Gastroesophageal sphincter (tissue), 3 donors: ENCODE data around the gene SMARCC2.

Experiments used
- EP300 ChIP-seq: sonication (generic); formaldehyde crosslinking; IDR thresholded peaks from one replicate; pipeline ENCODE4 v1.6.1; 2017; ENCODE audit warnings: antibody characterized with exemption, mild to moderate bottlenecking
- POLR2A ChIP-seq, 2 donors: fragments of 450-650 bp; IDR thresholded peaks; one replicate each; pipeline ENCODE4 v1.6.1; 2017; ENCODE audit warnings: antibody characterized with exemption in 2 of 2, mild to moderate bottlenecking in 2 of 2, moderate library complexity in 1 of 2
- POLR2AphosphoS5 ChIP-seq: sonication (generic); formaldehyde crosslinking; IDR thresholded peaks from one replicate; pipeline ENCODE4 v1.6.1; 2017; ENCODE audit warnings: antibody characterized with exemption
- TF ChIP-seq, protein P1 (sequence below), 4 experiments: fragments of 200-600 bp in 2 of 4; fragments of 450-650 bp in 2 of 4; sonication (generic) in 1 of 4; IDR thresholded peaks; one replicate each; pipeline ENCODE4 v1.5.1; 2017 to 2019; ENCODE audit warnings: antibody characterized with exemption in 4 of 4, mild to moderate bottlenecking in 2 of 4, moderate library complexity in 2 of 4

DNA sequence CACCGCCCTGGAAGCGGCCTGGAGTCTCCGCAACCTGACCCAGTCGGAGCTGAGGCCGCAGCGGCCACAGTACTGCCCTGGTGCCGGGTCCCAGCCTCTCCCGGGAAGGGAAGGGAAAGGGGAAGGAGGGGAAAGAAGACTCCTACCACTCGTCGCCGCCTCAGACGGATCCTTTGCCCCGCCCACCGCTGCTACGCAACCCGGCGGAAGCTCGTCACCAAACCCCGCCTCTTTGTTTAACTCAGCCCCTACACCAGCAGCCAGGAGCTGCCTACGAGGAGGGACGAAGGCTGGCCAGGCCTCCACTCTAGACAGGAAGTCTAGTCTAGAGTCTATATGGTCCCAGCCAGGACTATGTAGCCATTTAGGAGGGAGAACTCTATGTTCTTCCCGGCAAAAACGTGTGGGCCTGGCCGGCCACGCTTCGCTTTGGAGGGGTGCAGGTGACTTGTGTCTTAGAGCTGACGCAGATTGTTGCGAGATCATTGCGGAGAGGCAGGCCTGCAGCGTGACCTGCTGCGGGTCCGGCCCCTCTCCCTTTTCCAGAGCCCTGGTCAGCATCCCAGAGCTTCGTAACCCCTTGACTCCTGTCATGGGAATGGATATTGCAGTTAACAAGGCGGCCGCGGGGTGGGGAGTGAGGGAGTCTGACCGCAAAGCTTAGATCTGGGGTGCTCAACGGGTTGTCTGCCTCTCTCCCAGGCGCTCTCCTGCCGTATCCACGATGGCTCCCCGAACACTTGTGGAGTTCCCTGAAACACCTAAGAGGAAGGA lies 32.7 kb upstream of the SMARCC2 start, which contains the start of gene RNF41:
- TF ChIP-seq POLR2AphosphoS5 (peak; percentile 95), EP300 (no peak), POLR2A (IDR thresholded peaks at IDR 0.05) (peak; percentile 86 to 93)
- TF ChIP-seq, protein P1, sequence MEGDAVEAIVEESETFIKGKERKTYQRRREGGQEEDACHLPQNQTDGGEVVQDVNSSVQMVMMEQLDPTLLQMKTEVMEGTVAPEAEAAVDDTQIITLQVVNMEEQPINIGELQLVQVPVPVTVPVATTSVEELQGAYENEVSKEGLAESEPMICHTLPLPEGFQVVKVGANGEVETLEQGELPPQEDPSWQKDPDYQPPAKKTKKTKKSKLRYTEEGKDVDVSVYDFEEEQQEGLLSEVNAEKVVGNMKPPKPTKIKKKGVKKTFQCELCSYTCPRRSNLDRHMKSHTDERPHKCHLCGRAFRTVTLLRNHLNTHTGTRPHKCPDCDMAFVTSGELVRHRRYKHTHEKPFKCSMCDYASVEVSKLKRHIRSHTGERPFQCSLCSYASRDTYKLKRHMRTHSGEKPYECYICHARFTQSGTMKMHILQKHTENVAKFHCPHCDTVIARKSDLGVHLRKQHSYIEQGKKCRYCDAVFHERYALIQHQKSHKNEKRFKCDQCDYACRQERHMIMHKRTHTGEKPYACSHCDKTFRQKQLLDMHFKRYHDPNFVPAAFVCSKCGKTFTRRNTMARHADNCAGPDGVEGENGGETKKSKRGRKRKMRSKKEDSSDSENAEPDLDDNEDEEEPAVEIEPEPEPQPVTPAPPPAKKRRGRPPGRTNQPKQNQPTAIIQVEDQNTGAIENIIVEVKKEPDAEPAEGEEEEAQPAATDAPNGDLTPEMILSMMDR (IDR thresholded peaks at IDR 0.05): peak in 2 of 4 experiments; percentile 34 to 53
